Liver (tissue), 9 donors: ENCODE results near the gene SORBS2. TPM values are rescaled to one million over a fixed set of nuclear protein-coding genes. Genes with fewer than 3 reads are reported as not detected.

Experiments
- DNase-seq: peaks from one replicate; pipeline ENCODE4 v3.0.0-alpha.2; 2017; ENCODE audit warnings: low spot score
- H3K27ac ChIP-seq, 2 donors: one replicate each; pipeline ENCODE4 v1.7.0; 2013; ENCODE audit warnings: inconsistent platforms in 2 of 2, low read length in 2 of 2, control low read depth in 1 of 2, low read depth in 1 of 2, mild to moderate bottlenecking in 1 of 2
- H3K27me3 ChIP-seq, 4 donors: one replicate each; pipeline versions ENCODE4 v1.6.1 to v1.7.0; 2013; ENCODE audit warnings: low read length in 3 of 4, inconsistent platforms in 1 of 4, mild to moderate bottlenecking in 1 of 4, moderate library complexity in 1 of 4; ENCODE audit not compliant: control insufficient read depth in 4 of 4, insufficient read depth in 4 of 4
- H3K36me3 ChIP-seq, 4 donors: one replicate each; pipeline versions ENCODE4 v1.6.1 to v1.7.0; 2013; ENCODE audit warnings: low read length in 3 of 4, mild to moderate bottlenecking in 3 of 4, low read depth in 1 of 4, moderate library complexity in 1 of 4; ENCODE audit not compliant: control insufficient read depth in 4 of 4, insufficient read depth in 3 of 4
- H3K4me1 ChIP-seq, 4 donors: one replicate each; pipeline versions ENCODE4 v1.6.1 to v1.7.0; 2013; ENCODE audit warnings: low read length in 3 of 4, mild to moderate bottlenecking in 3 of 4, moderate library complexity in 1 of 4; ENCODE audit not compliant: control insufficient read depth in 4 of 4, insufficient read depth in 4 of 4
- H3K4me3 ChIP-seq, 3 donors: one replicate each; pipeline versions ENCODE4 v1.6.1 to v1.7.0; 2013; ENCODE audit warnings: low read length in 3 of 3, control low read depth in 1 of 3, low read depth in 1 of 3, mild to moderate bottlenecking in 1 of 3
- H3K9ac ChIP-seq, 2 donors: one replicate each; pipeline ENCODE4 v1.7.0; 2013; ENCODE audit warnings: low read length in 2 of 2, mild to moderate bottlenecking in 2 of 2, moderate library complexity in 2 of 2, control low read depth in 1 of 2, low read depth in 1 of 2
- H3K9me3 ChIP-seq, 4 donors: one replicate each; pipeline versions ENCODE4 v1.6.1 to v1.7.0; 2013; ENCODE audit warnings: low read length in 3 of 4; ENCODE audit not compliant: control insufficient read depth in 4 of 4
- ATF3 ChIP-seq: IDR thresholded peaks from 2 replicates; pipeline ENCODE4 v1.6.1; 2016; ENCODE audit warnings: antibody characterized with exemption
- CTCF ChIP-seq: fragments of 150-350 bp; IDR thresholded peaks from 2 replicates; pipeline ENCODE4 v1.5.1; 2017; ENCODE audit warnings: improper control_type of control experiment, low read depth, low read length; ENCODE audit not compliant: missing input control
- EGR1 ChIP-seq, 2 donors: IDR thresholded peaks; 2 replicates each; pipeline ENCODE4 v1.6.1; 2016 to 2018; ENCODE audit warnings: antibody characterized with exemption in 2 of 2, low read depth in 2 of 2
- FOXA1 ChIP-seq: IDR thresholded peaks from 2 replicates; pipeline ENCODE4 v1.6.1; 2016; ENCODE audit warnings: antibody characterized with exemption
- FOXA2 ChIP-seq: IDR thresholded peaks from 2 replicates; pipeline ENCODE4 v1.6.1; 2016; ENCODE audit warnings: antibody characterized with exemption
- GABPA ChIP-seq, 2 donors: IDR thresholded peaks in 1 of 2; conservative IDR thresholded peaks in 1 of 2; 2 replicates each; pipeline ENCODE4 v1.6.1; 2016; ENCODE audit warnings: antibody characterized with exemption in 2 of 2, mild to moderate bottlenecking in 1 of 2, moderate library complexity in 1 of 2
- JUND ChIP-seq, 2 donors: IDR thresholded peaks; 2 replicates each; pipeline ENCODE4 v1.6.1; 2016; ENCODE audit warnings: antibody characterized with exemption in 2 of 2
- NR2F2 ChIP-seq: IDR thresholded peaks from 2 replicates; pipeline ENCODE4 v1.6.1; 2016; ENCODE audit warnings: antibody characterized with exemption
- RAD21 ChIP-seq, 2 donors: IDR thresholded peaks; 2 replicates each; pipeline ENCODE4 v1.6.1; 2016; ENCODE audit warnings: antibody characterized with exemption in 2 of 2, mild to moderate bottlenecking in 2 of 2
- RXRA ChIP-seq, 2 donors: IDR thresholded peaks; 2 replicates each; pipeline ENCODE4 v1.6.1; 2017 to 2018; ENCODE audit warnings: antibody characterized with exemption in 2 of 2, mild to moderate bottlenecking in 1 of 2
- SP1 ChIP-seq: IDR thresholded peaks from 2 replicates; pipeline ENCODE4 v1.6.1; 2018; ENCODE audit warnings: antibody characterized with exemption, mild to moderate bottlenecking
- TAF1 ChIP-seq: conservative IDR thresholded peaks from 2 replicates; pipeline ENCODE4 v1.6.1; 2016; ENCODE audit warnings: antibody characterized with exemption, mild to moderate bottlenecking
- YY1 ChIP-seq: IDR thresholded peaks from 2 replicates; pipeline ENCODE4 v1.6.1; 2016; ENCODE audit warnings: antibody characterized with exemption, mild to moderate bottlenecking
- ZBTB33 ChIP-seq: IDR thresholded peaks from 2 replicates; pipeline ENCODE4 v1.6.1; 2016; ENCODE audit warnings: antibody characterized with exemption
- WGBS: extraction: QIAGEN DNeasy Blood & Tissue Kit; methylation state at CpG from one replicate; pipeline ENCODE4 v1.1.7; 2013; 5-methylcytosine and 5-hydroxymethylcytosine counted together
- polyA plus RNA-seq, 2 donors: library from polyadenylated mRNA; stranded (reverse) in 1 of 2; unstranded in 1 of 2; fragments of 200-250 nt in 1 of 2; fragments of >200 nt in 1 of 2; fragmentation: Nextera tagmentation in 1 of 2; extraction: Ambion mirVana in 1 of 2; gene quantifications; one replicate each; pipeline versions ENCODE4 v1.2.1 to v1.2.3, GENCODE V29; 2013 to 2015
- total RNA-seq, 2 donors: library from RNA; depleted of rRNA; stranded (reverse); fragments of >200 nt; gene quantifications; one replicate each; pipeline ENCODE4 v1.2.3, GENCODE V29; 2014
- donor health status: healthy.
- donor health status: healthy.
- donor health status: healthy.
- donor health status: healthy.
- donor health status: healthy.

The SORBS2 gene
- total and polyA plus RNA-seq, 4 donors, result 23.3 to 136 (median 59.6) TPM

- TF ChIP-seq ZBTB33 (no peak), ATF3 (no peak), RAD21 (IDR thresholded peaks at IDR 0.05) (no peak), TAF1 (no peak), FOXA1 (no peak), NR2F2 (no peak)
Measured at GRCh38 chr4:185548587-185548986, 263.4 kb downstream of the SORBS2 start (continued).

GRCh38 chr4:185546335-185546734 is 265.7 kb downstream of the SORBS2 start:
- Histone ChIP-seq H3K9me3 (no peaks in the 10 kb centered on the region), H3K4me1 (no peaks in the 10 kb centered on the region), H3K36me3 (no peaks in the 10 kb centered on the region), H3K4me3 (no peak overlapping the region), H3K27ac (no peak overlapping the region), H3K9ac (no peak overlapping the region), H3K27me3 (no peaks in the 10 kb centered on the region)
- no peak for DNase-seq
- TF ChIP-seq GABPA (IDR thresholded peaks at IDR 0.05 in 1 of 2, conservative IDR thresholded peaks at IDR 0.05 in 1 of 2), result no peak
- TF ChIP-seq TAF1, result no peak
- no peak for TF ChIP-seq CTCF
- 86% methylated on average over 6 of the region's 6 CpGs for WGBS

GRCh38 chr4:185542626-185543315 is 269.2 kb downstream of the SORBS2 start:
- Histone ChIP-seq H3K27ac (no peak overlapping the region), H3K36me3 (no peaks in the 10 kb centered on the region), H3K9me3 (no peaks in the 10 kb centered on the region), H3K4me1 (no peaks in the 10 kb centered on the region), H3K4me3 (no peak overlapping the region), H3K27me3 (no peaks in the 10 kb centered on the region), H3K9ac (no peak overlapping the region)
- no peak for TF ChIP-seq YY1
- TF ChIP-seq ATF3, result no peak
- no peak for TF ChIP-seq RXRA (IDR thresholded peaks at IDR 0.05)
- TF ChIP-seq SP1, result no peak
- no peak for TF ChIP-seq FOXA1
- TF ChIP-seq TAF1, result no peak
- TF ChIP-seq FOXA2, result no peak
- TF ChIP-seq NR2F2, result no peak
- no peak for TF ChIP-seq JUND (IDR thresholded peaks at IDR 0.05)
- TF ChIP-seq RAD21 (IDR thresholded peaks at IDR 0.05), result no peak
- TF ChIP-seq EGR1 (IDR thresholded peaks at IDR 0.05; ENCODE audit: low read depth in 2 of 2), result no peak
- no peak for DNase-seq
- WGBS, result 84% methylated on average over 14 of the region's 14 CpGs
